OCI-M1 (cell line): ENCODE measurements around the gene TRIM4.

Source experiments
- DNase-seq: peaks from one replicate; lab custom pipeline; 2025; lab: John Stamatoyannopoulos, UW

The TRIM4 gene

GRCh38 chr7:99842926-99843325 lies 76.4 kb downstream of the TRIM4 start:
- no peak for DNase-seq
